A673 (cell line): Measurements from ENCODE around the gene ARHGAP22. TPM values are rescaled to one million over a fixed set of nuclear protein-coding genes. Genes with fewer than 3 reads are reported as not detected.
"Not testable (repeated sequence)": the region's sequence is repeated elsewhere in the genome, so short reads cannot be mapped to it uniquely, and the experiment has no call there.

Experiments
- BruUV-seq: library from RNA; stranded (reverse); fragments of 400-500 nt; replicated peaks from 2 replicates; lab custom pipeline; 2021; lab: Mats Ljungman, UMichigan
- CTCF ChIA-PET: fragments of 300-600 bp; sonication (Branson Sonifier 250); formaldehyde crosslinking; loops from one replicate; lab custom pipeline; 2022; ENCODE audit warnings: antibody characterized with exemption; lab: Charles Lee
- POLR2A ChIA-PET: fragments of 300-600 bp; sonication (Branson Sonifier 250); formaldehyde crosslinking; loops from one replicate; lab custom pipeline; 2022; ENCODE audit warnings: antibody characterized with exemption; ENCODE audit not compliant: low non-redundant PET; lab: Charles Lee
- DNase-seq: peaks from one replicate; pipeline ENCODE4 v3.0.0-alpha.2; 2015; ENCODE audit warnings: low spot score
- H3K27ac ChIP-seq: fragments of 200-600 bp; sonication (generic); 2 replicates; pipeline ENCODE4 v1.5.1; 2016; ENCODE audit warnings: mixed run types, low read depth, mild to moderate bottlenecking, mixed read lengths, antibody characterized with exemption, low read length; ENCODE audit not compliant: poor library complexity, severe bottlenecking
- H3K27me3 ChIP-seq: fragments of 200-600 bp; sonication (generic); replicated peaks from 2 replicates; pipeline ENCODE4 v1.6.1; 2017; ENCODE audit warnings: mixed run types, low read depth, mild to moderate bottlenecking, mixed read lengths, antibody characterized with exemption, low read length; ENCODE audit not compliant: insufficient read depth, poor library complexity
- H3K36me3 ChIP-seq: fragments of 200-600 bp; sonication (generic); 2 replicates; pipeline ENCODE4 v1.6.1; 2016; ENCODE audit warnings: mixed run types, mild to moderate bottlenecking, mixed read lengths, antibody characterized with exemption, low read length; ENCODE audit not compliant: insufficient read depth, poor library complexity, severe bottlenecking
- H3K4me1 ChIP-seq: fragments of 200-600 bp; sonication (generic); 2 replicates; pipeline ENCODE4 v1.6.1; 2017; ENCODE audit warnings: mixed run types, mild to moderate bottlenecking, mixed read lengths, antibody characterized with exemption, low read length; ENCODE audit not compliant: insufficient read depth, poor library complexity, severe bottlenecking
- H3K4me3 ChIP-seq: fragments of 200-600 bp; sonication (generic); 2 replicates; pipeline ENCODE4 v1.5.1; 2016; ENCODE audit warnings: low read depth, mixed run types, mild to moderate bottlenecking, mixed read lengths, low read length; ENCODE audit not compliant: poor library complexity, severe bottlenecking
- H3K9me3 ChIP-seq: fragments of 200-600 bp; sonication (generic); 2 replicates; pipeline ENCODE4 v1.6.1; 2016; ENCODE audit warnings: mixed run types, low read depth, mild to moderate bottlenecking, mixed read lengths, antibody characterized with exemption, low read length; ENCODE audit not compliant: poor library complexity, severe bottlenecking
- CTCF ChIP-seq: fragments of 300-800, 200-600 bp; sonication (generic); conservative IDR thresholded peaks from 2 replicates; pipeline ENCODE4 v1.5.1; 2017; ENCODE audit warnings: low read depth, mild to moderate bottlenecking, antibody characterized with exemption, low read length, moderate library complexity, mixed read lengths
- EZH2 ChIP-seq: fragments of 200-600 bp; sonication (generic); IDR thresholded peaks from 2 replicates; pipeline ENCODE4 v1.6.1; 2017; ENCODE audit warnings: borderline replicate concordance, low read depth, mild to moderate bottlenecking, mixed read lengths, antibody characterized with exemption, low read length; ENCODE audit not compliant: poor library complexity, severe bottlenecking
- intact Hi-C: fragments of 100-400 bp; cut with micrococcal nuclease; formaldehyde crosslinking; loops from one replicate; pipeline ENCODE4 v1.10.0; 2022; ENCODE audit not compliant: unreplicated experiment
- total RNA-seq: library from RNA; stranded (reverse); gene quantifications from 2 replicates; pipeline ENCODE4 v1.2.3, GENCODE V29; 2021

Gene ARHGAP22
- total RNA-seq, 1 experiment from 2014 or later: 0.47 TPM

- H3K36me3 ChIP-seq: no peaks in the 10 kb centered on the region
- no peak for DNase-seq
Measured at GRCh38 chr10:48651293-48651692, 46.4 kb upstream of the ARHGAP22 start.

GRCh38 chr10:48649349-48649944, 44.6 kb upstream of the ARHGAP22 start:
- Histone ChIP-seq H3K27me3 (peaks cover 40% of the 10 kb centered on the region), H3K9me3 (no peaks in the 10 kb centered on the region), H3K4me1 (no peaks in the 10 kb centered on the region), H3K36me3 (no peaks in the 10 kb centered on the region), H3K27ac (no peak overlapping the region), H3K4me3 (no peak overlapping the region)
- no peak for DNase-seq
- TF ChIP-seq CTCF (no peak), EZH2 (no peak)
- CTCF ChIA-PET: interaction anchor here (0.7 kb wide), 1 partner anchor 289 kb away, joined by 7 read pairs; no protein-coding TSS in a partner anchor
- POLR2A ChIA-PET: no interaction called here
- intact Hi-C loops: no loop called here
- BruUV-seq: no TSS peak

More at GRCh38 chr10:48651293-48651692, 46.4 kb upstream of the ARHGAP22 start:
- no peak for TF ChIP-seq CTCF
- no peak for TF ChIP-seq EZH2
- Histone ChIP-seq H3K4me1 (no peaks in the 10 kb centered on the region), H3K27ac (no peak overlapping the region), H3K4me3 (no peak overlapping the region), H3K27me3 (peaks cover 37% of the 10 kb centered on the region), H3K9me3 (no peaks in the 10 kb centered on the region)
- intact Hi-C loops: loop anchor here (10.0 kb wide), 1 partner anchor 754 kb away; no protein-coding TSS in a partner anchor
- no TSS peak for BruUV-seq
- ChIA-PET POLR2A (no interaction called here), CTCF (no interaction called here)

- BruUV-seq: no TSS peak
- DNase-seq: no peak
- CTCF ChIA-PET: no interaction called here
- no peaks in the 10 kb centered on the region for H3K9me3 ChIP-seq
- H3K4me1 ChIP-seq: no peaks in the 10 kb centered on the region
- H3K27me3 ChIP-seq: peaks cover 38% of the 10 kb centered on the region
- H3K36me3 ChIP-seq: no peaks in the 10 kb centered on the region
- no peak overlapping the region for H3K4me3 ChIP-seq
- TF ChIP-seq CTCF: no peak
- TF ChIP-seq EZH2: no peak
- intact Hi-C loops: no loop called here
- POLR2A ChIA-PET: no interaction called here
- H3K27ac ChIP-seq: no peak overlapping the region
Measured at GRCh38 chr10:48648172-48648942, 43.5 kb upstream of the ARHGAP22 start.

GRCh38 chr10:48647073-48647472, 42.2 kb upstream of the ARHGAP22 start:
- H3K27me3 ChIP-seq: peaks cover 32% of the 10 kb centered on the region
- H3K36me3 ChIP-seq, POLR2A ChIA-PET, H3K9me3 ChIP-seq, H3K4me3 ChIP-seq, BruUV-seq, H3K27ac ChIP-seq, intact Hi-C loops, H3K4me1 ChIP-seq, CTCF ChIA-PET, DNase-seq: not testable (repeated sequence)
